Measurements from ENCODE around the gene HNF4A.

Gene HNF4A

DNA sequence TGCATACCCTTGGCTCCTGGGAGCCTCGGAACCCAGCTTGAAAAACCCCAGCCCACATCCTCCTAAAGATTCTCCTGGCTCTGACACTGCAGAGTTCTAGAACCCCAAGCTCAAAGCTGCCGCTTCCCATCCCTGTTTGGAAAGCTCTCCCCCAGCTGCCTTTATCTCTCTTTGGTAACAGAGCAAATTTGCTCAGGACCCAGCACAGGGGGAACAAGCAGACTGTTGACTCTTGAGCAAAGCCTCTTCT lies 38.9 kb downstream of the HNF4A start:
- Histone ChIP-seq H3K79me2 (ENCODE audit: insufficient read depth, low read length) (no peaks in the 10 kb centered on the region), H3K27ac (ENCODE audit: low read length) (no peak overlapping the region), H4K20me1 (ENCODE audit: insufficient read depth, low read length) (no peaks in the 10 kb centered on the region), H3K9ac (ENCODE audit: low read depth, low read length) (no peak overlapping the region), H3K4me1 (ENCODE audit: insufficient read depth, low read length) (no peaks in the 10 kb centered on the region), H2AFZ (ENCODE audit: low read depth, low read length) (no peak overlapping the region), H3K4me2 (ENCODE audit: insufficient read depth, low read length) (no peak overlapping the region), H3K4me3 (ENCODE audit: low read depth in 1 of 2, low read length in 2 of 2) (no peak overlapping the region), H3K9me3 (ENCODE audit: insufficient read depth, low read length, severe bottlenecking) (no peaks in the 10 kb centered on the region), H3K36me3 (ENCODE audit: insufficient read depth, low read length) (no peaks in the 10 kb centered on the region), H3K27me3 (ENCODE audit: insufficient read depth, low read length, poor library complexity) (peaks cover 33% of the 10 kb centered on the region)
- DNase-seq (no peak), ATAC-seq (ENCODE audit: insufficient read depth, low read depth) (no peak)
- TF ChIP-seq EZH2 (IDR thresholded peaks at IDR 0.05; ENCODE audit: borderline replicate concordance, low read depth, low read length, severe bottlenecking), result no peak
- TF ChIP-seq, protein P1, sequence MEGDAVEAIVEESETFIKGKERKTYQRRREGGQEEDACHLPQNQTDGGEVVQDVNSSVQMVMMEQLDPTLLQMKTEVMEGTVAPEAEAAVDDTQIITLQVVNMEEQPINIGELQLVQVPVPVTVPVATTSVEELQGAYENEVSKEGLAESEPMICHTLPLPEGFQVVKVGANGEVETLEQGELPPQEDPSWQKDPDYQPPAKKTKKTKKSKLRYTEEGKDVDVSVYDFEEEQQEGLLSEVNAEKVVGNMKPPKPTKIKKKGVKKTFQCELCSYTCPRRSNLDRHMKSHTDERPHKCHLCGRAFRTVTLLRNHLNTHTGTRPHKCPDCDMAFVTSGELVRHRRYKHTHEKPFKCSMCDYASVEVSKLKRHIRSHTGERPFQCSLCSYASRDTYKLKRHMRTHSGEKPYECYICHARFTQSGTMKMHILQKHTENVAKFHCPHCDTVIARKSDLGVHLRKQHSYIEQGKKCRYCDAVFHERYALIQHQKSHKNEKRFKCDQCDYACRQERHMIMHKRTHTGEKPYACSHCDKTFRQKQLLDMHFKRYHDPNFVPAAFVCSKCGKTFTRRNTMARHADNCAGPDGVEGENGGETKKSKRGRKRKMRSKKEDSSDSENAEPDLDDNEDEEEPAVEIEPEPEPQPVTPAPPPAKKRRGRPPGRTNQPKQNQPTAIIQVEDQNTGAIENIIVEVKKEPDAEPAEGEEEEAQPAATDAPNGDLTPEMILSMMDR (IDR thresholded peaks at IDR 0.05; ENCODE audit: borderline replicate concordance, extremely low read depth, low read length, poor library complexity, severe bottlenecking), result no peak

DNA sequence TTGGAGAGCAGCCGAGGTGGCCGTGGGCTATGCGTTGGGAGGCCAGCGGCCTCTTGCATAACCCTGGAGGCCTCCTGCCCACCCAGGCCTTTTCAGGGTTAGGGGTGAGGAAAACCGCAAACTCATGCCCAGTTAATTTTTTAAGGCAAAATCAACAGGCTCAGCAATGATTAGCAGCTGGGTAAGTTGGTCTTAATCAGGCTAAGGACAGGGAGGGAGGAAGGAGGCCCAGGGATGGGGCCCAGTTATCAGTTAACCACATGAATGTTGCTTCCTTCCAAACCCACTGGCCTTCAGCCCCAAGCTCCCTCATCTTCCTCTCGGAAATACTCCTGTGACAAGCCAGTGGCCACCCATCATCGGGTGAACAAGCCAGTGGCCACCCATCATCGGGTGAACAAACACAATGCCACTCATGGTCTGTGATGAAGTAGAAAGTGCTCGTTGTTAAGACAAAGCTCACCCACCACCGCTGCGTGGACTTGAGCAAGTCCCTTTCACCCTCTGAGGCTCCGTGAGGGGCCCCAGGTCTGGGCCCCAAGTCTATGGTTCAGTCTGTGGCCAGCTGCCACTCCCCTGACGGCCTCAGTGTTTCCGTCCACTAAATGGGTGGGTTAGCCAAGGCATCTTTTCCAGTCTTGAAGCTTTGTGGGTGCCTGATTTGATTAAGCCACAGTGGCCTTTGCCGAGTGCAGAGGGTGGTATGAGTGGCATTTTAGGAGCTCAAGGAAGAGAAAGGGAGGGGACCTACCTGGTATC lies 39.4 kb downstream of the HNF4A start:
- no peaks in the 10 kb centered on the region for H3K4me1 ChIP-seq (ENCODE audit: insufficient read depth, low read length)
- H3K27ac ChIP-seq (ENCODE audit: low read length), result no peak overlapping the region
- H3K79me2 ChIP-seq (ENCODE audit: insufficient read depth, low read length), result no peaks in the 10 kb centered on the region
- no peaks in the 10 kb centered on the region for H3K36me3 ChIP-seq (ENCODE audit: insufficient read depth, low read length)
- H4K20me1 ChIP-seq (ENCODE audit: insufficient read depth, low read length), result no peaks in the 10 kb centered on the region
- ATAC-seq (ENCODE audit: insufficient read depth, low read depth) (no peak), DNase-seq (no peak)
- H3K4me2 ChIP-seq (ENCODE audit: insufficient read depth, low read length), result no peak overlapping the region
- no peak overlapping the region for H3K4me3 ChIP-seq (ENCODE audit: low read depth in 1 of 2, low read length in 2 of 2)
- no peak overlapping the region for H2AFZ ChIP-seq (ENCODE audit: low read depth, low read length)
- H3K9ac ChIP-seq (ENCODE audit: low read depth, low read length), result no peak overlapping the region
- H3K9me3 ChIP-seq (ENCODE audit: insufficient read depth, low read length, severe bottlenecking), result no peaks in the 10 kb centered on the region
- H3K27me3 ChIP-seq (ENCODE audit: insufficient read depth, low read length, poor library complexity), result peaks cover 38% of the 10 kb centered on the region
- TF ChIP-seq, protein P1 (IDR thresholded peaks at IDR 0.05; ENCODE audit: borderline replicate concordance, extremely low read depth, low read length, poor library complexity, severe bottlenecking), result no peak
- TF ChIP-seq EZH2 (IDR thresholded peaks at IDR 0.05; ENCODE audit: borderline replicate concordance, low read depth, low read length, severe bottlenecking), result no peak

DNA sequence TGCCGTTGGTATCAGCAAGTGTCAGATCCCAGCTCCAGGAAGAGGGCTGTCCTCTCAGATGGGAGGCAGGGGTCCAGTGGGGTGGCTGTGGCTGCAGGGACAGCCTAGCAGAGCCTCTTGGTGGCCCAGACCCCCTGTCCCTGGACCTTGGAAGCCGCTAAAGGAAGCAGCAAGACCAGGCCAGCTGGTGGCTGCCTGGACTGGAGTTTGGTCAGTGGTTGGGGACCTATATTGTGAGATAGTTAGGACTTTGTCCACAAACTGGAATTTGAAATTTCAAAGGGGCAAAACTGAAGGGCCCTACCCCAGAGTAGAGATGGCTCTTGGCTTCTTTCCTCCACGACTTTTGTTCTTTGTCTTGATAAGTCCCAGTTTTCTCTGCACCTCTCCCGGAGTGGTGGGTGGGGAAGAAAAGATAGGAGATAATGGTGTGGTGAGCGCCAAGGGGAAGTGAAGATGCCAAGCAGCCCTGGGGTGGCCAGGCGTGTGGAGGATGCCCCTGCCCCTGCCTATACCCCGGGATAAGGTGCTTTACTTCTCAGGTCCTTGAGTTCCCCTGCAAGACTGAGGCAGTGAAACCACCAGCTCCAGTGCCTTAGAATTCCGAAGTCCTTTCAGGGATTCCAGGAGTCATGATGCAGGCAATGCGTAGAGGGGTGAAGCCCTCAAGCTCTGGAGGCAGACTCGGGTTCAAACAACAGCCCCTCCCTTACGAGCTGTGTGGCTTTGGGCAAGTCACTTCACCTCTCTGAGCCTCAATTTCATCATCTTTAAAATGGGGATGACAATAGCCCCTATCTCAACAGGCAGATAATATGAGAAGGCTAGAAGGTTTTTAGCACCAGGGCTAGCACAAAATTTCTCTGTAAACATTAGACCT lies 40.2 kb downstream of the HNF4A start:
- peaks cover 39% of the 10 kb centered on the region for H3K27me3 ChIP-seq (ENCODE audit: insufficient read depth, low read length, poor library complexity)
- H3K9ac ChIP-seq (ENCODE audit: low read depth, low read length), result no peak overlapping the region
- DNase-seq (no peak), ATAC-seq (ENCODE audit: insufficient read depth, low read depth) (no peak)
- TF ChIP-seq EZH2 (IDR thresholded peaks at IDR 0.05; ENCODE audit: borderline replicate concordance, low read depth, low read length, severe bottlenecking), result no peak
- no peaks in the 10 kb centered on the region for H3K4me1 ChIP-seq (ENCODE audit: insufficient read depth, low read length)
- no peak overlapping the region for H3K4me2 ChIP-seq (ENCODE audit: insufficient read depth, low read length)
- H3K4me3 ChIP-seq (ENCODE audit: low read depth in 1 of 2, low read length in 2 of 2), result no peak overlapping the region
- no peak overlapping the region for H2AFZ ChIP-seq (ENCODE audit: low read depth, low read length)
- no peaks in the 10 kb centered on the region for H3K9me3 ChIP-seq (ENCODE audit: insufficient read depth, low read length, severe bottlenecking)
- no peaks in the 10 kb centered on the region for H3K79me2 ChIP-seq (ENCODE audit: insufficient read depth, low read length)
- no peaks in the 10 kb centered on the region for H4K20me1 ChIP-seq (ENCODE audit: insufficient read depth, low read length)
- H3K27ac ChIP-seq (ENCODE audit: low read length), result no peak overlapping the region
- H3K36me3 ChIP-seq (ENCODE audit: insufficient read depth, low read length), result no peaks in the 10 kb centered on the region
